HAP-1 (cell line): ENCODE data around the gene AREG.

ENCODE experiments used
- DNase-seq, 2 experiments: peaks; one replicate each; pipeline ENCODE4 v3.0.0-alpha.2; 2016 to 2020; ENCODE audit warnings: low spot score in 2 of 2
- H3K27me3 ChIP-seq: fragments of 250-450 bp; sonication (Bioruptor Pico); 2 replicates; pipeline ENCODE4 v1.5.1; 2020; ENCODE audit warnings: low read depth, mild to moderate bottlenecking, moderate library complexity
- H3K36me3 ChIP-seq: fragments of 250-450 bp; sonication (Bioruptor Pico); replicated peaks from 2 replicates; pipeline ENCODE4 v1.5.1; 2020; ENCODE audit warnings: mild to moderate bottlenecking
- H3K4me1 ChIP-seq: fragments of 250-450 bp; sonication (Bioruptor Pico); 2 replicates; pipeline ENCODE4 v1.5.1; 2020; ENCODE audit warnings: mild to moderate bottlenecking
- H3K4me3 ChIP-seq: fragments of 250-450 bp; sonication (Bioruptor Pico); 2 replicates; pipeline ENCODE4 v1.5.1; 2020; ENCODE audit warnings: mild to moderate bottlenecking, moderate library complexity
- H3K9me3 ChIP-seq: fragments of 250-450 bp; sonication (Bioruptor Pico); 2 replicates; pipeline ENCODE4 v1.5.1; 2020; ENCODE audit warnings: mild to moderate bottlenecking, moderate library complexity
- in situ Hi-C: fragments of 300-500 bp; cut with MboI; formaldehyde crosslinking; loops from 3 replicates; pipeline ENCODE4 v1.14.3; 2020; ENCODE audit warnings: low sequenced_read_pairs, inconsistent platforms, mixed read lengths

The AREG gene

DNA sequence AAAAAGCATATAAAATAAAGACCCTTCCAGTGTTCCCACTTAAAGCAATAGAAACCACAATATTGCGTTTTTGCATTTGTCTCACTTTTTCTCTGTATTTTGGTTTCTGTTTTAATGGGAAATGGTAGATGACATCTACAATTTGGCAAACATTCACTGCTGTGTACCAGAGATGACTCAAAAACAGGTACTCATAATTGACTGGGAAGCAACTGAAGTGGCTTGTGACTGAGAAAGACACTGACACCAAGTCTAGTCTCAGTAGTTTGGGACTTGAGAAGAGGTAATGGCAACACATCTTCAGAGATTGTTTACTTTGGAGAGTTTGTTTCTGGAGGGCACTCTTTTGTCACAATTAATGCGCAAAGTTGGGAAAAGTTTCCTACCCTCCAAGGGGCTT is 42.0 kb downstream of the AREG start:
- Histone ChIP-seq H3K4me1 (no peaks in the 10 kb centered on the region), H3K36me3 (no peaks in the 10 kb centered on the region), H3K4me3 (no peak overlapping the region), H3K27me3 (peaks cover 10% of the 10 kb centered on the region), H3K9me3 (no peaks in the 10 kb centered on the region)
- no peak for DNase-seq
- in situ Hi-C loops: no loop called here

GRCh38 chr4:74487771-74488170 is 42.8 kb downstream of the AREG start:
- peaks cover 10% of the 10 kb centered on the region for H3K27me3 ChIP-seq
- H3K9me3 ChIP-seq: no peaks in the 10 kb centered on the region
- in situ Hi-C loops: no loop called here
- H3K4me1 ChIP-seq: no peaks in the 10 kb centered on the region
- H3K36me3 ChIP-seq: no peaks in the 10 kb centered on the region
- H3K4me3 ChIP-seq: no peak overlapping the region
- DNase-seq: no peak

DNA sequence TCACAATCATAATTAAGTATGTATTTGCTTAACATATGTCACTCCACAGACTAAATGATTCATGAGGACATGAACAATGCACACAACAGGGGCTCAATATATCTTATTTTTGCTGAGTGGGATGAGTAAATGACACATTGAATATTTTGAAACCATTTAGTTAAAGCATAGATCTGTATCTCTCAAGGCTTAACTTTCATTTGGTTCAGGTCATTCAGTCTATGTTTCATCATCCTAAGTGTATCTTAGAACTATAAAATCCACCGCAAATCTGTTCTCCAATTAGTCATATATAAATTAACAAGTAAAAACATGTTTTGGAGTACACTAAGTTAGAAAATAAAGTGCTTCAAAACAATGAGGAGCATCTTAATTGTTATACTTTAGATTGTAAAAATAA is 45.8 kb downstream of the AREG start:
- Histone ChIP-seq H3K4me1 (no peaks in the 10 kb centered on the region), H3K4me3 (no peak overlapping the region), H3K27me3 (no peaks in the 10 kb centered on the region), H3K36me3 (no peaks in the 10 kb centered on the region), H3K9me3 (no peaks in the 10 kb centered on the region)
- in situ Hi-C loops: no loop called here
- DNase-seq: no peak

- no peak for DNase-seq
- in situ Hi-C loops: no loop called here
These were observed 55.2 kb downstream of the AREG start for GRCh38 chr4:74499986-74500781.

GRCh38 chr4:74501579-74501978 is 56.6 kb downstream of the AREG start:
- Histone ChIP-seq H3K36me3 (no peaks in the 10 kb centered on the region), H3K4me3 (no peak overlapping the region), H3K4me1 (no peaks in the 10 kb centered on the region), H3K9me3 (no peaks in the 10 kb centered on the region), H3K27me3 (no peaks in the 10 kb centered on the region)
- in situ Hi-C loops: no loop called here
- no peak for DNase-seq

More at GRCh38 chr4:74499986-74500781, 55.2 kb downstream of the AREG start:
- no peaks in the 10 kb centered on the region for H3K36me3 ChIP-seq
- no peaks in the 10 kb centered on the region for H3K4me1 ChIP-seq
- no peaks in the 10 kb centered on the region for H3K27me3 ChIP-seq
- H3K9me3 ChIP-seq: no peaks in the 10 kb centered on the region
- H3K4me3 ChIP-seq: no peak overlapping the region

DNA sequence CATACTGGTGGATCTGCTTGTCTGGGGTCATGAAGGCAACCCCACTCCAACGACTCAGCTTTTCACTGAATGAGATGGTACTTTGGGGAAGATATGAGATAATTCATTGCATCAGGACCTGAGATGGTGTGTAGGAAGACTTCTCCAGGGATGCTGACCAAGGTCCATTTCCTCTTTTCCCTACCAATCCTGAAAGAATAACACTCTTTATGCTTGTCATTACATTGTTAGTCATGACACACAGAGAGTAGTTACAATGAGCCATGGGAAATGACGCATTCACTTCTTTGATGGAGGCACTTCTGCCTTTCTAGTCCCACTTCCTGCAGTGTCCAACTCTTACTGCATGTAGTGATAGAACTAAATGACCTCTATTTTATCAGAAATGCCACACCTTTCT is 58.6 kb downstream of the AREG start:
- H3K9me3 ChIP-seq: no peaks in the 10 kb centered on the region
- H3K4me3 ChIP-seq: no peak overlapping the region
- no peaks in the 10 kb centered on the region for H3K4me1 ChIP-seq
- no peak for DNase-seq
- in situ Hi-C loops: no loop called here
- H3K27me3 ChIP-seq: no peaks in the 10 kb centered on the region
- H3K36me3 ChIP-seq: no peaks in the 10 kb centered on the region

GRCh38 chr4:74504212-74504611 is 59.3 kb downstream of the AREG start:
- Histone ChIP-seq H3K4me1 (no peaks in the 10 kb centered on the region), H3K36me3 (no peaks in the 10 kb centered on the region)
- in situ Hi-C loops: no loop called here

More at GRCh38 chr4:74504212-74504611, 59.3 kb downstream of the AREG start:
- Histone ChIP-seq H3K4me3 (no peak overlapping the region), H3K27me3 (no peaks in the 10 kb centered on the region), H3K9me3 (no peaks in the 10 kb centered on the region)
- DNase-seq: no peak
